ENCODE results near the gene ALG14. TPM values are rescaled to one million over a fixed set of nuclear protein-coding genes. Genes with fewer than 3 reads are reported as not detected.

ALG14 gene
- total RNA-seq, 2 experiments from 2014 or later, result 0.08 to 0.52 TPM

DNA sequence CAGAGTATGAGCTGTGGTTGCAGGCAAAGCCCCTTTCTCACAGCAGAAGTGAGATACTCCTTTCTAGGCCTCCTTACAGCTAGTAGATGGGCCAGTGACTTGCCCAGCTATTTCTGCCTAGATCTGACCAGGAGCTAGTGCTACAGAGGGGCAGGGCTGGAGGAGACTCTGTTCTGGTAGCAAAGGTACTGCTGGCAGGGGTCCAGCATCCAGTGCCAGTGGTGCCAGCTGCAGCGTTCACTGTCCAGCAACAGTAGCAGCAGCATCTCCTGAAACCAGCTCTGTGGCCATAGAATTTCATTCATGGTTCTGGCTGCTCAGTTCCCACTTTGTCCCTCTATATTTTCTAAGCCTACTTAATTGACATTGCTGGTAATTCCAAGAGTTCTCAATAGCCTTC, 83.4 kb downstream of the ALG14 start:
- Mint-ChIP-seq H3K4me3 (no peak overlapping the region), H3K4me1 (ENCODE audit: low read depth) (peaks cover 7% of the 10 kb centered on the region), H3K36me3 (ENCODE audit: low read depth) (no peaks in the 10 kb centered on the region), H3K27ac (no peak overlapping the region), H3K27me3 (no peaks in the 10 kb centered on the region), H3K9me3 (no peaks in the 10 kb centered on the region)
- DNase-seq (no peak), ATAC-seq (ENCODE audit: poor library complexity) (no peak)
- no peaks in the 10 kb centered on the region for H3K27me3 ChIP-seq (ENCODE audit: control insufficient read depth in 1 of 2, insufficient read depth in 2 of 2, low read length in 2 of 2)
- H3K27ac ChIP-seq (ENCODE audit: low read depth in 1 of 2, low read length in 2 of 2), result no peak overlapping the region
- no peaks in the 10 kb centered on the region for H3K36me3 ChIP-seq (ENCODE audit: insufficient read depth, low read length)
- H3K9me3 ChIP-seq (ENCODE audit: control insufficient read depth in 1 of 2, insufficient read depth in 1 of 2, low read length in 2 of 2), result no peaks in the 10 kb centered on the region
- TF ChIP-seq, protein P1, sequence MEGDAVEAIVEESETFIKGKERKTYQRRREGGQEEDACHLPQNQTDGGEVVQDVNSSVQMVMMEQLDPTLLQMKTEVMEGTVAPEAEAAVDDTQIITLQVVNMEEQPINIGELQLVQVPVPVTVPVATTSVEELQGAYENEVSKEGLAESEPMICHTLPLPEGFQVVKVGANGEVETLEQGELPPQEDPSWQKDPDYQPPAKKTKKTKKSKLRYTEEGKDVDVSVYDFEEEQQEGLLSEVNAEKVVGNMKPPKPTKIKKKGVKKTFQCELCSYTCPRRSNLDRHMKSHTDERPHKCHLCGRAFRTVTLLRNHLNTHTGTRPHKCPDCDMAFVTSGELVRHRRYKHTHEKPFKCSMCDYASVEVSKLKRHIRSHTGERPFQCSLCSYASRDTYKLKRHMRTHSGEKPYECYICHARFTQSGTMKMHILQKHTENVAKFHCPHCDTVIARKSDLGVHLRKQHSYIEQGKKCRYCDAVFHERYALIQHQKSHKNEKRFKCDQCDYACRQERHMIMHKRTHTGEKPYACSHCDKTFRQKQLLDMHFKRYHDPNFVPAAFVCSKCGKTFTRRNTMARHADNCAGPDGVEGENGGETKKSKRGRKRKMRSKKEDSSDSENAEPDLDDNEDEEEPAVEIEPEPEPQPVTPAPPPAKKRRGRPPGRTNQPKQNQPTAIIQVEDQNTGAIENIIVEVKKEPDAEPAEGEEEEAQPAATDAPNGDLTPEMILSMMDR (IDR thresholded peaks at IDR 0.05), result no peak
- H3K4me3 ChIP-seq (ENCODE audit: low read length), result no peak overlapping the region
- POLR2A ChIA-PET, result no interaction called here
- intact Hi-C loops (cut with DNase I, micrococcal nuclease), result no loop called here
- CTCF ChIA-PET, result no interaction called here
- no peaks in the 10 kb centered on the region for H3K4me1 ChIP-seq (ENCODE audit: insufficient read depth, low read length)

DNA sequence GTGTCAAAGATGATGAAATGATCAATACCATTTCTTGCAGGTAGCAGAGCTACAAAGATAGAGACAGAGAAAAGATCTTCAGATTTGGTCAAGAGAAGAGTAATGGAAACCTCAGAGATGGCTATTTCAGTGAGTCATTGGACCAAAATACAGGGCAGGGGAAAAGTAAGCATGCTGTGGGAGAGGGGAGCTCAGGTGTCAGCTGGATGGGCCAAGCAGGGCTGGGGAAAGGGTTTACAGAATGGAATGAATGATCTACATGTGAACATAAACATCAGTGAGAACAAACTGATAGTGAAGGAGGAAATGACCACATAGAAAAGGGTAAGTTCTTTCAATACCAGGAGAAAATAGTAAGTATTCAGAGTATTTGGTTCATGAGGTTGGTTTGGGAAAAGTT, 84.4 kb downstream of the ALG14 start:
- no peaks in the 10 kb centered on the region for H3K36me3 Mint-ChIP-seq (ENCODE audit: low read depth)
- intact Hi-C loops (cut with DNase I, micrococcal nuclease), result no loop called here
- Histone ChIP-seq H3K36me3 (ENCODE audit: insufficient read depth, low read length) (no peaks in the 10 kb centered on the region), H3K4me3 (ENCODE audit: low read length) (no peak overlapping the region), H3K27me3 (ENCODE audit: control insufficient read depth in 1 of 2, insufficient read depth in 2 of 2, low read length in 2 of 2) (no peaks in the 10 kb centered on the region), H3K27ac (ENCODE audit: low read depth in 1 of 2, low read length in 2 of 2) (no peak overlapping the region), H3K4me1 (ENCODE audit: insufficient read depth, low read length) (no peaks in the 10 kb centered on the region), H3K9me3 (ENCODE audit: control insufficient read depth in 1 of 2, insufficient read depth in 1 of 2, low read length in 2 of 2) (no peaks in the 10 kb centered on the region)
- POLR2A ChIA-PET, result no interaction called here
- ATAC-seq (ENCODE audit: poor library complexity), result no peak
- no peak for DNase-seq
- no peaks in the 10 kb centered on the region for H3K27me3 Mint-ChIP-seq
- TF ChIP-seq, protein P1 (IDR thresholded peaks at IDR 0.05), result no peak
- H3K9me3 Mint-ChIP-seq, result no peaks in the 10 kb centered on the region
- no peak overlapping the region for H3K4me3 Mint-ChIP-seq
- no peak overlapping the region for H3K27ac Mint-ChIP-seq
- H3K4me1 Mint-ChIP-seq (ENCODE audit: low read depth), result no peaks in the 10 kb centered on the region
- CTCF ChIA-PET, result no interaction called here

DNA sequence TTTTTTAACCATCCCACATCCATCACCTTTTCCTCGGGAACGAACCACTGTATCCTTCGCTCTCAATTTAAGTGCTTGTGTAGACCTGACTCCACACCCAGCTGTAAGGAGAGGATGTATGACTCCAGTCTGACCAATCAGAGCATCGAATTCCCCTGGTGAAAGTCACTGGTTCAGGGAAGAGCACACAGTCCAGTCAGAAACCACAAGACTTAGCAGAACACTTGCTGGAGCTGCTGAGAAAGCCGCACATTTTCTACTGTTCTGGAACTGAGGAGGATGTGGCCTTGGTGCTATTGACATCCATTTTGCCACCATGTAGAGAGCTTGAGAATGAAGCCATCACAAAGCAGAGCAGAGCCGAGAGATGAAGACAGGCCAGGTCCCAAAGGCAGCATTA, 86.0 kb downstream of the ALG14 start:
- Histone ChIP-seq H3K36me3 (ENCODE audit: insufficient read depth, low read length) (no peaks in the 10 kb centered on the region), H3K27me3 (ENCODE audit: control insufficient read depth in 1 of 2, insufficient read depth in 2 of 2, low read length in 2 of 2) (no peaks in the 10 kb centered on the region), H3K4me1 (ENCODE audit: insufficient read depth, low read length) (no peaks in the 10 kb centered on the region), H3K9me3 (ENCODE audit: control insufficient read depth in 1 of 2, insufficient read depth in 1 of 2, low read length in 2 of 2) (no peaks in the 10 kb centered on the region), H3K4me3 (ENCODE audit: low read length) (no peak overlapping the region), H3K27ac (ENCODE audit: low read depth in 1 of 2, low read length in 2 of 2) (no peak overlapping the region)
- H3K4me3 Mint-ChIP-seq, result no peak overlapping the region
- H3K9me3 Mint-ChIP-seq, result no peaks in the 10 kb centered on the region
- ATAC-seq (ENCODE audit: poor library complexity), result no peak
- H3K27me3 Mint-ChIP-seq, result no peaks in the 10 kb centered on the region
- no peaks in the 10 kb centered on the region for H3K36me3 Mint-ChIP-seq (ENCODE audit: low read depth)
- ChIA-PET POLR2A (no interaction called here), CTCF (no interaction called here)
- no peaks in the 10 kb centered on the region for H3K4me1 Mint-ChIP-seq (ENCODE audit: low read depth)
- H3K27ac Mint-ChIP-seq, result no peak overlapping the region
- intact Hi-C loops (cut with DNase I, micrococcal nuclease), result no loop called here
- TF ChIP-seq, protein P1 (IDR thresholded peaks at IDR 0.05), result no peak
- no peak for DNase-seq
